NK-92 (cell line): ENCODE measurements around the gene SNAPC5.

ENCODE experiments used
- DNase-seq: peaks from one replicate; lab custom pipeline; 2025; ENCODE audit not compliant: unreplicated experiment; lab: John Stamatoyannopoulos, UW

SNAPC5 gene

DNA sequence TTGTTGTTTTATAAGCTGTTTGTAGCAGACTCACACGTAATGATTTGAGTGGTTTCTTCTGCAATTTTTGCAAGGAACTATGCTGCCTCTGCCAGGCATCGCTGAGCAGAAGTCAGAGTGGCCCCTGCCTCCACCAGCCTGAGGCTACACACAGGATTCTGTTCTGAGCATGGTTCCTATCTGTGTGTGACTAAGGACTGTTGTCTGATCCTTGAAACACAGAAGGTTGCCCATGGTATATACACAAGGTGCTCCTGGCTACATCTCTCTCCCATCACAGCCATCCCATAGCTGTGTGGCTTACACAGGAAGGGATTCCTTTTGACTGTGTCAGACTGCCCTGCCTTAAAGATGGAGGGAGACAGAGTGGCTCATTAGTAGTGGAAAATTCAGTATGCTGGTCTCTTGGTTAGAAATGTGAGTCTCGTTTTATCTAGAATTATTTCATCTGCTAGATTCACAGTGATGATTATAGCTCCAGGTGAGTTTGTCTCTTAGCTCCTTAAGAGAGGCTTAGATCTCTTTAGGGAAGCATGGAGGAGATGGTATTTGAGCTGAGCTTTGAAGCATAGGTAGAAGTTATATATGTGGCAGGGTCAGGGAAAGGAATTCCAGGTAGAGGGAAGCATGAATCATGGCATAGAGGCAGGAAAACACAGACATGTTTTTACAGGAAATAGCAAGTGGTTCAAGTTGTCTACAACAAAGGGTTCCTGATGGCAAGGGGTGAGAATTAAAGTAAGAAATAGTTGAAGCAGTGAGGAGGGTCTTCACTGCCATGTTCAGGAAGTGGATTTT lies 37.5 kb downstream of the SNAPC5 start:
- DNase-seq: no peak

DNA sequence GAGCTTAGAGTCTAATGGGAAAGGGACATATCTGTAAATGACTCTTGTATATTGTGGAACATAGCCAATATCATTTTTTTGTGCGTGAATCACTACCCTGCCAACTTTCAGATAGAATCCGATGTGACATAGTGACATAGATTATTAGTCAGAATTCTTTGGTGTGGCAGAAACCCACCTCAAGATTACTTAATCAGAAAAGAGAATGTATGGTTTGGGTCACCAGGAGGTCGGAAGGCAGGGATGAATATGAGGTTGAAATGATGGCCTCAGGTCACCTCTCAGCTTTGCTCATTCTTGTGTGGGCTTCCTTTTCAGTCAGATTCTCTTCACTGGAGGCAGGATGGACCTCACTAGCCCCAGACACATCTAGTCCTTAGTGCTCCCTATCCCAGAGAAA lies 41.4 kb downstream of the SNAPC5 start:
- DNase-seq: no peak

DNA sequence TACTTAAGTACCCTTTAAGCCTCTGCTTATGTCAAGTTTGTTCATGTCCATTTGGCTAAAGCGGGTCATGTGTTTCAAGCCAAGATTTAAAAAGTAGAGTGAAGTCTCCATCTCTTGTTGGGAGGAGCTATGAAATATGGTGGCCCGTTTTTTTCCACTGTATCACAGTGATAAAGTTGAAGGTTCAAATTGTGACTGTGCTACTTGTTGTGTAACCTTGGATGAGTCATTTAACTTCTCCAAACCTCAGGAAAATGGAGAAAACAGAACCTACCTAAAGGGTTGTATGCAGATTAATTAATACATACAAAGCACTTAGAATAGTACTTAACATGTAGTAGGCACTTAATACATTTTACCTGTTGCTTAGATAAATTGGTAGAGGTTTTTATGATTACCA lies 43.4 kb downstream of the SNAPC5 start:
- DNase-seq: no peak

DNA sequence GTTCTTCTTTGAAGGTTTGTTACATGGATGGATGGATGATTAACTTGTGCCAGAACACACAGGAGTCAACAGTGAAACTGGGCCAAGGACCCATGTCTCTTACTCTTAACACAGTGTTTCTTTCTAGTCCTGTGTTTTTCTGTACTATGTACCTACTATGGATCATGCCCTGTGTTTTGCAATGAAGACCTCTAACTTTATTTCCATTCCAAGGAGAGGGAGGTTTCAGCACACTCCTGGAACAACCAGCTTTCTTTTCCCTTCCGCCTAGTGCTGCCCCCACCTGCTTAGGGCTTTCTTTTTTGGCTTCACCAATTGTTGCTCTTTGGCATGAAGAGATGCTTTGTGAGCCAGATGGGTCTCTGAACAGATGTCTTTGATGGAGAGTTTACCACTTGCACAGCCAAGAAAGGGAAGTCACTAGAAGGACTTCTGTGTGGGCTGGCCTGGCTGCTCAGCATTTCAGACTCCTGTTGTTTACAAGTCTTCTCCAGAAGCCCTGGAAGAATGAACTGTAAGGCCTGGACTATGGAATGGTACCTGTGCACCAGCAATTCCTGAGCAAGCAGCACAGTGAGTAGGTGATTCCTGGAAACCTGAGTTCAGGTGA lies 44.5 kb downstream of the SNAPC5 start:
- no peak for DNase-seq

DNA sequence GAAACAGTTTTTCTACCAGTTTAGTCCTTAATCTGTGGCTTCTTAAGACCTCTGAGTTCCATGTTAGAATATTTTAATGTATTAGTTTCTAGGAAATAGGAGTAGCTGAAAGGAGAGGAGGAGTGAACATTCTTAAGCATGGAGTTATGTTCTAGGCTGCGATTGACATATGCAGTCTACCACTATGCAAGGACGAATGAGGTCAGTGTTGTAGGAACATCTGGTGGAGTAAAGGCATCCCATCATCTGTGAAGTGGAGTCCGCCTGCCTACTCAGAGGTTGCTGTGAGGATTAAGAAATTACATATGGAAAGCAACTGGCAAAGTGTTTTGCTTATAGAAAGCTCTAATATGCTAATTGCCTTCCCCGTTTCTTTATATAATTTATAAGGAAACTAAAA lies 45.1 kb downstream of the SNAPC5 start:
- DNase-seq: no peak
